Endothelial cell of coronary artery (primary cell): ENCODE data around the gene TEFM. TPM values are rescaled to one million over a fixed set of nuclear protein-coding genes. Genes with fewer than 3 reads are reported as not detected.

Experiments
- total RNA-seq: library from RNA; depleted of rRNA; stranded (reverse); fragments of >200 nt; gene quantifications from 2 replicates; pipeline ENCODE4 v1.2.3, GENCODE V29; 2014

Gene TEFM, protein sequence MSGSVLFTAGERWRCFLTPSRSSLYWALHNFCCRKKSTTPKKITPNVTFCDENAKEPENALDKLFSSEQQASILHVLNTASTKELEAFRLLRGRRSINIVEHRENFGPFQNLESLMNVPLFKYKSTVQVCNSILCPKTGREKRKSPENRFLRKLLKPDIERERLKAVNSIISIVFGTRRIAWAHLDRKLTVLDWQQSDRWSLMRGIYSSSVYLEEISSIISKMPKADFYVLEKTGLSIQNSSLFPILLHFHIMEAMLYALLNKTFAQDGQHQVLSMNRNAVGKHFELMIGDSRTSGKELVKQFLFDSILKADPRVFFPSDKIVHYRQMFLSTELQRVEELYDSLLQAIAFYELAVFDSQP
- 8.5 and 8.7 TPM in 2 replicates for total RNA-seq

DNA sequence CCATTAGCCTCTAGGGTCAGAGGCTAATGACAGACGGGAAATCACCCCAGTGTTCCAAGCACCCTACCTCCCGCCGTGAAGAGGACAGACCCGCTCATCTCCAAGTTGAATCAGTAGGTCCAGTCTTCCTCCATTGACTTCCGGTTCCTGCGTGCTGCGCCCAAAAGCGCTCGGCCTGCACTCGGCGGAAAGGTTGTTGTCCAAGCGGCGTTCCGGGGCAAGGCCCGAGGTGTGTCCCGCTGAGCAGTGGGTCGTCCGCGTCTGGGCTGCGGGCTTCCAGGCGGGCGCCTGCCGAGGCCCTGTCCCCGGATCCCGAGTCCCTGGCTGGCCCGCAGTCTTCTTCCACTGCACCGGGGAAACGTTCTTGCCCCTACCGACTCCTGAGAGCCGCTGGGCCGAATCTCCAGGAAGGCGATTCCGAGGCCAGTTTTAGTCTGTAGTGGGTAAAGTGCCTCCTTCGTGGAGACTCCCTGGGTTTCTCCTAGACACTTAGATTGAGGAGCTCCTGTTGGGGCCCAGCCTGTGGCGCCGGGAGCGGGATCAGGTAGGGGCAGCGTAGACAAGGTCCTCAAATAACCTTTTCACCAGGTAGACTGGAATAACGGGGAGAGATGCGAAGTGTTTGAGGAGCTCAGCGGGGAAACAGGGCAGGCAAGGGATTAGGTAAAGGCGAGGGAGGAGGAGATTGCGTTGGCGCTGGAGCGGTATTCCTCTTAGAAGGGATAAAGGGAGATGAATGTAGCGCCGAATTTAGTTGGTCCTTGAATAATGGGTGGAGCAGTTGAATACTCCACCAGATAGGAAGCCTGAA, at the start of gene TEFM:
TEFM (minus strand) TSS at position 138 of the 811 bp plus-strand sequence; CDS start at position 98, 40 bp downstream.

DNA sequence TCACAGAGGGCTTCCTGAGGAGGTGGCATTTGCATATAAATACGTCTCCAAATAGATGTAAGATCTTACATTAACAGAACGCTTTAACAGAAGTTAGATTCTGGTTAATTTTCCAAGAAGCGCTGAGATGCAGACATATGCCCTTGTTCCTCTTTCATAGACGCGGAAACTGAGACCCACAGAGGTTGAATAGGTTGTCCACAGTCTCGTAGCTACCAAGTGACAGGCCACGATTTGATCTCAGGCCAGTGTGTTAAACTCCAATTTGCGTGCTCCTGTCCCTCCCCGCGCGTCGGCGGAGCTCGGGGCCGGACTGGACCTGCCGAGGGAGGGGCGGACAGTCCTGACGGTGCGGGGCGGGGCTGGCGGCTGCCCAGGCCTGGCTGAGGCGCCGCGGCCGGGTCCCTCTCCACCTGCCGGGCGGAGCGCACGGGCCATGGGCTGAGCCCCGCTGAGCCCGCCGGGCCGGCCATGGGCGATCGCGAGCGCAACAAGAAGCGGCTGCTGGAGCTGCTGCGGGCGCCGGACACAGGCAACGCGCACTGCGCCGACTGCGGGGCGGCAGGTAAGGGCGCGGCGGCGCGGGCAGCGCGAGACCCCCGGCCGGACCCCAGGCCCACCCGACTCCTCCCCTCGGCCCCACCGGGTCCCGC, 15.6 kb upstream of the TEFM start, which contains the start of gene ADAP2:
ADAP2 (plus strand) TSS at position 402 of the 653 bp plus-strand sequence; CDS start at position 472, 70 bp downstream.

Other genes starting within 250 kb of the TEFM start
- gene CRLF3, start 81.5 kb downstream of the TEFM start, total RNA-seq = 18.8 TPM in 2 replicates
- gene ATAD5, start 74.3 kb downstream of the TEFM start, total RNA-seq = 1.9 and 2.8 TPM in 2 replicates
- gene ADAP2, start 15.7 kb upstream of the TEFM start, total RNA-seq = 0.36 TPM in 1 of 2 replicates, not detected in the other
- gene RNF135, start 64.8 kb upstream of the TEFM start, total RNA-seq = 5.7 and 6.7 TPM in 2 replicates
- 22.5 and 39.8 TPM in 2 replicates for gene NF1, start 188.7 kb upstream of the TEFM start, total RNA-seq